HepG2 (cell line): Measurements from ENCODE around the gene GRAP. TPM values are rescaled to one million over a fixed set of nuclear protein-coding genes. Genes with fewer than 3 reads are reported as not detected.
A peak's percentile ranks its signal among the peaks of the same experiment; 100 is the strongest.

ENCODE experiments used
- ELF3 ChIP-seq: IDR thresholded peaks from 2 replicates; pipeline ENCODE4 v1.6.1; 2016; ENCODE audit warnings: missing genetic modification reagents, missing compliant biosample characterization
- FOXA1 ChIP-seq, 2 experiments: fragments of 450-650 bp in 1 of 2; sonication (generic) in 1 of 2; formaldehyde crosslinking in 1 of 2; IDR thresholded peaks; 2 replicates each; pipeline versions ENCODE4 v1.4.0 to v1.6.1; 2016 to 2020; ENCODE audit warnings: missing genetic modification reagents in 1 of 2
- GABPB1 ChIP-seq: IDR thresholded peaks from 2 replicates; pipeline ENCODE4 v1.6.1; 2016; ENCODE audit warnings: mild to moderate bottlenecking, missing genetic modification reagents, moderate library complexity, missing compliant biosample characterization
- KLF11 ChIP-seq: IDR thresholded peaks from 2 replicates; pipeline ENCODE4 v1.6.1; 2016; ENCODE audit warnings: missing compliant biosample characterization
- MYC ChIP-seq: sonication (generic); formaldehyde crosslinking; IDR thresholded peaks from 2 replicates; pipeline ENCODE4 v1.9.0; 2021; ENCODE audit warnings: missing genetic modification reagents, borderline replicate concordance
- NFKB2 ChIP-seq: sonication (generic); formaldehyde crosslinking; IDR thresholded peaks from 2 replicates; pipeline ENCODE4 v1.4.0; 2020; ENCODE audit warnings: missing genetic modification reagents, borderline replicate concordance
- REL ChIP-seq: sonication (generic); formaldehyde crosslinking; conservative IDR thresholded peaks from 2 replicates; pipeline ENCODE4 v1.8.0; 2022; ENCODE audit warnings: mild to moderate bottlenecking, missing genetic modification reagents, moderate library complexity
- SAP130 ChIP-seq: IDR thresholded peaks from 2 replicates; pipeline ENCODE4 v1.6.1; 2016; ENCODE audit warnings: low read depth
- ZEB1 ChIP-seq: IDR thresholded peaks from 2 replicates; pipeline ENCODE4 v1.6.1; 2012; ENCODE audit warnings: mild to moderate bottlenecking, low read depth, inconsistent platforms; ENCODE audit not compliant: insufficient replicate concordance
- ZFX ChIP-seq: sonication (generic); formaldehyde crosslinking; IDR thresholded peaks from 2 replicates; pipeline ENCODE4 v1.4.0; 2020; ENCODE audit warnings: mild to moderate bottlenecking, low read depth, missing genetic modification reagents, moderate library complexity
- ZNF263 ChIP-seq: sonication (generic); formaldehyde crosslinking; IDR thresholded peaks from 2 replicates; pipeline ENCODE4 v1.4.0; 2020; ENCODE audit warnings: missing genetic modification reagents
- ZNF292 ChIP-seq: sonication (generic); formaldehyde crosslinking; IDR thresholded peaks from 2 replicates; pipeline ENCODE4 v1.8.1; 2022; ENCODE audit warnings: mild to moderate bottlenecking, low read depth, missing genetic modification reagents, borderline replicate concordance
- ZNF383 ChIP-seq: sonication (generic); formaldehyde crosslinking; IDR thresholded peaks from 2 replicates; pipeline ENCODE4 v1.4.0; 2020; ENCODE audit warnings: missing genetic modification reagents, mild to moderate bottlenecking, borderline replicate concordance
- ZNF501 ChIP-seq: sonication (generic); formaldehyde crosslinking; IDR thresholded peaks from 2 replicates; pipeline ENCODE4 v1.5.1; 2020; ENCODE audit warnings: mild to moderate bottlenecking, moderate library complexity, missing genetic modification reagents
- ZNF556 ChIP-seq: sonication (generic); formaldehyde crosslinking; IDR thresholded peaks from 2 replicates; pipeline ENCODE4 v1.4.0; 2020; ENCODE audit warnings: mild to moderate bottlenecking, missing genetic modification reagents, borderline replicate concordance
- polyA plus RNA-seq, 8 experiments: library from polyadenylated mRNA; depleted of rRNA in 3 of 8; stranded (reverse) in 7 of 8; unstranded in 1 of 8; fragments of >200 nt; fragmentation: Illumina TruSeq in 4 of 8; extraction: Trizol in 4 of 8; gene quantifications; 2 replicates each; pipeline versions ENCODE4 v1.2.1 to v1.2.3, GENCODE V29; 2011 to 2016; ENCODE audit warnings: low read depth in 4 of 8, missing spikeins in 1 of 8, mixed read lengths in 1 of 8; ENCODE audit not compliant: insufficient read depth in 1 of 8
- total RNA-seq, 5 experiments: library from RNA; depleted of rRNA; stranded (reverse); fragments of >200 nt; fragmentation: Illumina TruSeq; extraction: Trizol; gene quantifications; 2 replicates each; pipeline ENCODE4 v1.2.3, GENCODE V29; 2016; ENCODE audit warnings: low read depth in 1 of 5
- TF ChIP-seq, protein P1 (sequence below): sonication (generic); formaldehyde crosslinking; IDR thresholded peaks from 2 replicates; pipeline ENCODE4 v1.4.0; 2020; ENCODE audit warnings: low read depth, missing genetic modification reagents
- TF ChIP-seq, protein P2 (sequence below): sonication (generic); formaldehyde crosslinking; IDR thresholded peaks from 2 replicates; pipeline ENCODE4 v1.5.1; 2020; ENCODE audit warnings: mild to moderate bottlenecking, missing genetic modification reagents, moderate library complexity

Gene GRAP
- total and polyA plus RNA-seq, 2 of the 13 experiments (the other 11 are each of a cell fraction or from before 2014, with no cell fraction given): 0.77 to 1.7 TPM

- TF ChIP-seq, protein P1, sequence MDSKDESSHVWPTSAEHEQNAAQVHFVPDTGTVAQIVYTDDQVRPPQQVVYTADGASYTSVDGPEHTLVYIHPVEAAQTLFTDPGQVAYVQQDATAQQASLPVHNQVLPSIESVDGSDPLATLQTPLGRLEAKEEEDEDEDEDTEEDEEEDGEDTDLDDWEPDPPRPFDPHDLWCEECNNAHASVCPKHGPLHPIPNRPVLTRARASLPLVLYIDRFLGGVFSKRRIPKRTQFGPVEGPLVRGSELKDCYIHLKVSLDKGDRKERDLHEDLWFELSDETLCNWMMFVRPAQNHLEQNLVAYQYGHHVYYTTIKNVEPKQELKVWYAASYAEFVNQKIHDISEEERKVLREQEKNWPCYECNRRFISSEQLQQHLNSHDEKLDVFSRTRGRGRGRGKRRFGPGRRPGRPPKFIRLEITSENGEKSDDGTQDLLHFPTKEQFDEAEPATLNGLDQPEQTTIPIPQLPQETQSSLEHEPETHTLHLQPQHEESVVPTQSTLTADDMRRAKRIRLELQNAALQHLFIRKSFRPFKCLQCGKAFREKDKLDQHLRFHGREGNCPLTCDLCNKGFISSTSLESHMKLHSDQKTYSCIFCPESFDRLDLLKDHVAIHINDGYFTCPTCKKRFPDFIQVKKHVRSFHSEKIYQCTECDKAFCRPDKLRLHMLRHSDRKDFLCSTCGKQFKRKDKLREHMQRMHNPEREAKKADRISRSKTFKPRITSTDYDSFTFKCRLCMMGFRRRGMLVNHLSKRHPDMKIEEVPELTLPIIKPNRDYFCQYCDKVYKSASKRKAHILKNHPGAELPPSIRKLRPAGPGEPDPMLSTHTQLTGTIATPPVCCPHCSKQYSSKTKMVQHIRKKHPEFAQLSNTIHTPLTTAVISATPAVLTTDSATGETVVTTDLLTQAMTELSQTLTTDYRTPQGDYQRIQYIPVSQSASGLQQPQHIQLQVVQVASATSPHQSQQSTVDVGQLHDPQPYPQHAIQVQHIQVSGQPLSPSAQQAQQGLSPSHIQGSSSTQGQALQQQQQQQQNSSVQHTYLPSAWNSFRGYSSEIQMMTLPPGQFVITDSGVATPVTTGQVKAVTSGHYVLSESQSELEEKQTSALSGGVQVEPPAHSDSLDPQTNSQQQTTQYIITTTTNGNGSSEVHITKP (CRISPR knock-in tag): 0 out of 2 replicates have a peak, but pooled peaks have one; percentile 16
- TF ChIP-seq, protein P2, sequence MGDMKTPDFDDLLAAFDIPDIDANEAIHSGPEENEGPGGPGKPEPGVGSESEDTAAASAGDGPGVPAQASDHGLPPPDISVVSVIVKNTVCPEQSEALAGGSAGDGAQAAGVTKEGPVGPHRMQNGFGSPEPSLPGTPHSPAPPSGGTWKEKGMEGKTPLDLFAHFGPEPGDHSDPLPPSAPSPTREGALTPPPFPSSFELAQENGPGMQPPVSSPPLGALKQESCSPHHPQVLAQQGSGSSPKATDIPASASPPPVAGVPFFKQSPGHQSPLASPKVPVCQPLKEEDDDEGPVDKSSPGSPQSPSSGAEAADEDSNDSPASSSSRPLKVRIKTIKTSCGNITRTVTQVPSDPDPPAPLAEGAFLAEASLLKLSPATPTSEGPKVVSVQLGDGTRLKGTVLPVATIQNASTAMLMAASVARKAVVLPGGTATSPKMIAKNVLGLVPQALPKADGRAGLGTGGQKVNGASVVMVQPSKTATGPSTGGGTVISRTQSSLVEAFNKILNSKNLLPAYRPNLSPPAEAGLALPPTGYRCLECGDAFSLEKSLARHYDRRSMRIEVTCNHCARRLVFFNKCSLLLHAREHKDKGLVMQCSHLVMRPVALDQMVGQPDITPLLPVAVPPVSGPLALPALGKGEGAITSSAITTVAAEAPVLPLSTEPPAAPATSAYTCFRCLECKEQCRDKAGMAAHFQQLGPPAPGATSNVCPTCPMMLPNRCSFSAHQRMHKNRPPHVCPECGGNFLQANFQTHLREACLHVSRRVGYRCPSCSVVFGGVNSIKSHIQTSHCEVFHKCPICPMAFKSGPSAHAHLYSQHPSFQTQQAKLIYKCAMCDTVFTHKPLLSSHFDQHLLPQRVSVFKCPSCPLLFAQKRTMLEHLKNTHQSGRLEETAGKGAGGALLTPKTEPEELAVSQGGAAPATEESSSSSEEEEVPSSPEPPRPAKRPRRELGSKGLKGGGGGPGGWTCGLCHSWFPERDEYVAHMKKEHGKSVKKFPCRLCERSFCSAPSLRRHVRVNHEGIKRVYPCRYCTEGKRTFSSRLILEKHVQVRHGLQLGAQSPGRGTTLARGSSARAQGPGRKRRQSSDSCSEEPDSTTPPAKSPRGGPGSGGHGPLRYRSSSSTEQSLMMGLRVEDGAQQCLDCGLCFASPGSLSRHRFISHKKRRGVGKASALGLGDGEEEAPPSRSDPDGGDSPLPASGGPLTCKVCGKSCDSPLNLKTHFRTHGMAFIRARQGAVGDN (CRISPR knock-in tag): peak; percentile 77
- TF ChIP-seq ZFX: peak; percentile 62
- 0 out of 2 replicates have a peak, but pooled peaks have one; percentile 14 for TF ChIP-seq ZNF501 (CRISPR knock-in tag)
- TF ChIP-seq GABPB1 (CRISPR knock-in tag): 0 out of 2 replicates have a peak, but pooled peaks have one; percentile 13
- no peak for TF ChIP-seq KLF11 (CRISPR knock-in tag)
- 0 out of 2 replicates have a peak, but pooled peaks have one; percentile 23 for TF ChIP-seq ELF3 (CRISPR knock-in tag)
- 0 out of 2 replicates have a peak, but pooled peaks have one; percentile 35 for TF ChIP-seq ZNF383 (CRISPR knock-in tag)
- no peak for TF ChIP-seq REL (CRISPR knock-in tag)
- TF ChIP-seq ZNF556 (CRISPR knock-in tag): 0 out of 2 replicates have a peak, but pooled peaks have one; percentile 32
- peak; percentile 67 for TF ChIP-seq ZNF263 (CRISPR knock-in tag)
- 0 out of 2 replicates have a peak, but pooled peaks have one; percentile 9 for TF ChIP-seq MYC
- 0 out of 2 replicates have a peak, but pooled peaks have one; percentile 16 for TF ChIP-seq NFKB2 (CRISPR knock-in tag)
- peak; percentile 45 for TF ChIP-seq SAP130
- TF ChIP-seq ZNF292: peak; percentile 87
- no peak for TF ChIP-seq ZEB1
- TF ChIP-seq FOXA1 (IDR thresholded peaks at IDR 0.05): no peak
- 0 out of 2 replicates have a peak, but pooled peaks have one; percentile 13 for TF ChIP-seq FOXA1 (CRISPR knock-in tag; IDR thresholded peaks at IDR 0.05)
Measured at GRCh38 chr17:19012171-19013080, 34.3 kb downstream of the GRAP start (continued).
